GM21717 (cell line): ENCODE measurements around the gene DMD.
"Not testable (repeated sequence)": the region's sequence is repeated elsewhere in the genome, so short reads cannot be mapped to it uniquely, and the experiment has no call there.

Source experiments
- ATAC-seq: cut with Tn5 transposase; IDR thresholded peaks from one replicate; pipeline ENCODE4 v1.9.1; 2021; ENCODE audit warnings: mild to moderate bottlenecking, moderate library complexity; ENCODE audit not compliant: unreplicated experiment

DMD gene

DNA sequence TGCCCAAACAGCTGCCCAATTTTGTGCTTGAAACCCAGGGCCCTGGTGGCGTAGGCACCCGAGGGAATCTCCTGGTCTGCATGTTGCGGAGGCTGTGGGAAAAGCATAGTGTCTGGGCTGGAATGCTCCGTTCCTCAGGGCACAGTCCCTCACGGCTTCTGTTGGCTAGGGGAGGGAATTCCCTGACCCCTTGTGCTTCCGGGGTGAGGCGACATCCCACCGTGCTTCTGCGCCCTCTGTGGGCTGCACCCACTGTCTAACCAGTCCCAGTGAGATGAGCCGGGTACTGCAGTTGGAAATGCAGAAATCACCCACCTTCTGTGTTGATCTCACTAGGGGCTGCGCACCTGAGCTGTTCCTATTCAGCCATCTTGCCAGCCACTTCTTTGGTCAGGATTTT lies 1740.1 kb downstream of the DMD start:
- no peak for ATAC-seq

DNA sequence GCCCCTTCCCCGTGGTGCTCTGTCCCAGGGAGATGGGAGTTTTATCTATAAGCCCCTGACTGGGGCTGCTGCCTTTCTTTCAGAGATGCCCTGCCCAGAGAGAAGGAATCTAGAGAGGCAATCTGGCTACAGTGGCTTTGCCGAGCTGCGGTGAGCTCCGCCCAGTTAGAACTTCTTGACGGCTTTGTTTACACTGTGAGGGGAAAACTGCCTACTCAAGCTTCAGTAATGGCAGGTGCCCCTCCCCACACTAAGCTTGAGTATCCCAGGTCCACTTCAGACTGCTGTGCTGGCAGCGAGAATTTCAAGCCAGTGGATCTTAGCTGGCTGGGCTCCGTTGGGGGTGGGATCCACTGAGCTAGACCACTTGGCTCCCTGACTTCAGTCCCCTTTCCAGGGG lies 1740.6 kb downstream of the DMD start:
- not testable (repeated sequence) for ATAC-seq

DNA sequence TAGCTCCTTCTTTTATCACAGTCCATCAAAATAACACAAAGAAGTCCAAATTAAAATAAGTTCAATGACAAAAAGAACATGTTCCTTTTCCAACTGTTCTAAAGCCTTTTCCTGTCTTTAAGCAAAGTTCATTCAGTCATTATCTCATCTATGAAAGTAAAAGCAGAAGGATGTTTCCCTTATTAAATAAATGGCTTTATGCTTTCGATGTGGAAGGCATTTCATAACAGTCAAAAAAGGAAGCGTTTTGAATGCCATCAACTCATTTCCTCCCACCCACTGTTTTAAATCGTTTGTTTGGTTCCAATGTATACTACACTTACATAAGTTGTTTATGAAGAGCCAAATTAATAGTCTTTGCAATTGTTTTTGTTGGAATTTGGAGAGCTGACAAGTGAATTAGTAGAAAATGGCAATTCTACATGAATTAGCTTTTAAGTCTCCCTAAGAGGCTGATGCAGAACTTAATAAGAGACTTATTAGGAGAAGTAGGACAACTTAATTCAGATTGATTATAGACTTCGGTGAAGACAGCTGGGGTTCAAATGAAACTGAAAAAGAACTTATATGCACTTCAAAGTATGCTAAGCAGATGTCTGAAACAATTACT lies 1746.9 kb downstream of the DMD start:
- ATAC-seq, result no peak

DNA sequence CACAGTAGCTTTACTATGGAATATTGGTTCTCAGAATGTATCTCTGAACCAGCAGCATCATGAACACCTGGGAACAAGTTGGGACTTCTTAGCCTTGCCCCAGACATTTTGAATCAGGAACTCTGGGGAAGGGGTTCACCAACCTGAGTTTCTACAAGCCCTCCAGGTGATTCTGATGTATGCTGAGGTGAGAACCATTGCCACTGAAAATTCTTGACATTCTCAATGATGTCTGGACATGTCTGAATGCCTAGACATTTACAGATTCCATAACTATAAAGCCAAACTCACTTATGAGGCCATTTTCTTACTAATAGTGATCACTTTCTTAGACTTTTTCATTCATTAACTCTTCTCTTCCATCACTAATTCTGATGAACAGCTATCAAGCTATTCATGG lies 1750.1 kb downstream of the DMD start:
- ATAC-seq, result no peak

DNA sequence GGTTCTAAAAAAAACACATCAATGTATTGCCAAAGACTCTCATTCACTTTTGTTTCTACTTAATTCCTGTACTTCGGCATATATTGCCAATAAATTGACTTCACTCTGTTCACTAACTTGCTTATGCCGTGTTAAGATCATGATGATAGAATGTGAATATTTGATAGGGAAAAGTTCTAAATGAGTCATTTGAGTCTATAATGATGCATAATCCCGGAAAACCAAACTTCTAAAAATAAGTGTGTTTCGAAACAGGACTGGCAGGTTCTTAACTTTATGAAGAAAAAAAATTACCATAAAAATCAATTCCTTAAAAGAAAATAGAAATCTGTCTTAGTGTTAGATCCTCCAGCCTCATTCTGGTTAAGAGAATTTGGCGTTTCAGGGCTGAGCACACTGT lies 1752.0 kb downstream of the DMD start:
- ATAC-seq, result no peak

DNA sequence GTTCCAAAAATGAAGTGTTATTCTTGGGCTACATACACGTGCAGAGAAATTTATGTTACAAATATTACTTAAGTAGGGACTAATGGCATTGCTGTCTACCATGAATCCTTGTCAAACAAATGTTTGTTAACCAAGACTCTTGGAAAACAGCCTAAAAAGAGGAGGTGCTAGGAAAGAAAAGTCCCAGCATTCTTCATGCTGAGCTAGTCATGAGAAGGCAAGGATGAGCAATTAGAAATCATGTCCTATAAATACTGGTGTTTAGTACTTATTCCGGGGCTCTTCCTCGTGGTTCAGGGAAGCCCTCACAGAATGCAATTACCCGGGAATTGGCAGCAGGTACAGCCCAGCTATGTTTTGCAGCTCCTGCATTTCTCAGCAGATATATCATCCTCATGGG lies 1761.4 kb downstream of the DMD start:
- ATAC-seq, result no peak

DNA sequence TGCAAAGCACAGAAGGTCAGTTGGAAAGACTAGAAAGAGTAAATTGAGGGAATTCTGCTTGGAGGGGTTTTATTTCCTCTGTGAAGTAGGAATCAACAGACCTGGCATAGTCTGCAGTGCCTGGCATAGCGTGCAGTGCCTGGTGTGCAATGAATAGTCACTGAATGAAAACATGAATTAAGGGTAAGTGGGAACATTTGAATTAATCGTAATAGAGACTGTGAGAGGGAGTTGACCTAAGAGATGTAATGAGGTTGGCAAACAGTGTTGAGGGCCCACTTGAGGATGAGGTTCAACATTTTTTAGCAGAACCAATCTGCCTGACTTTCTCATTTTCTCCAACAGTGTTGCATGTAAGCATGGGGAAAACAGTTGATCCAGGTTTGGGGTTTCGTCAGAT lies 1762.3 kb downstream of the DMD start:
- ATAC-seq, result no peak

DNA sequence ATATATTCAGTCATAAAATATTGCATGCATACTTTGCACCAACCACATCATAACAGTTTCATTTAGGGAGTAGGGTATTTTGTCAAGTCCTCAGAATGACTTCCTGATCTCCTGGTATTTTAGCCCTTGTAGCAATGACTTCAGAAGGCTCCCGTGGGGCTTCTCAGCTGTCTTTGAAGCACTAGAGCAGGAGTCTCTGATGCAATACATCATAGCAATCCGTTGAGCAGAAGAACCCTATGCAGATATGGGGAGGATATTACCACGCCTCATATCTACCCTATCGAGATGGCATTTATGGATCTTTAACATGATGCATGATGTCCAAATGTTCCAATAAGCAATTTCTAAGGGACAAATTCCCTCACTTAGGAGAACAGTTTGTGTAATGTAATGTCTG lies 1765.8 kb downstream of the DMD start:
- no peak for ATAC-seq

DNA sequence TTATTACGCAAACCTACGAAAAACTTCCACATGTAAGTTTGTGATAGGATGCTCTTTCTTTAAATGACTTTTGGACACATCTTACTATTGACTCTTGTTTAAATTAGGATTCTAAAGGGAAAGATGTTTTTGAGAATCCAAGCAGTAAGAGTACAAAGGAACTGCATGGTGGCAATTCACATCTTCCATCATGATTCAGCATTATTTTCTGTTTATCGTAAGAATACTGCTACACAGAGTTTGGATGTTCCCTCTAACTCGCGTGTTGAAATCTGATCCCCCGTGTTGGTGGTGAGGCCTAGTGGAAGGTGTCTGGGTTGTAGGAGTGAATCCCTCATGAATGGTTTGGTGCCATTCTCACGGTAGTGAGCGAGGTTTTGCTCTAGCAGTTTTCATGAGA lies 1767.7 kb downstream of the DMD start:
- no peak for ATAC-seq

DNA sequence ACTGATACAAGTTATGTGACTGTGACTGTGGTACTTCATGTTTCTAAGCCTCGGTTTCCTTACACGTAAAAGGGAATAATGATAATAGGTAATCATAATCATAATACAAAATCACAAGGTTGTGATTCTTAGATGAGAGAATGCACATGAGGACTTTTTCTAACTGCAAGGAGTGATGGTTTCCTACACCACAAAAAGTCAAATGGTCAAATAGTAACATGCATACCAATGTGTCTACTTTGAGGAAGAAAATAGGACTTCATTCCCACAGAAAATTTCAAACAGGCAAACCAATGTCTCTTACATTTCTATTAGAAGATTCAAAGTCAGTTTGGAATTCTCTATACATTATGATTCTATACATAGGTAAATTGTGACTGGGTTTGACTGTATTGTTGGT lies 1770.8 kb downstream of the DMD start:
- no peak for ATAC-seq

DNA sequence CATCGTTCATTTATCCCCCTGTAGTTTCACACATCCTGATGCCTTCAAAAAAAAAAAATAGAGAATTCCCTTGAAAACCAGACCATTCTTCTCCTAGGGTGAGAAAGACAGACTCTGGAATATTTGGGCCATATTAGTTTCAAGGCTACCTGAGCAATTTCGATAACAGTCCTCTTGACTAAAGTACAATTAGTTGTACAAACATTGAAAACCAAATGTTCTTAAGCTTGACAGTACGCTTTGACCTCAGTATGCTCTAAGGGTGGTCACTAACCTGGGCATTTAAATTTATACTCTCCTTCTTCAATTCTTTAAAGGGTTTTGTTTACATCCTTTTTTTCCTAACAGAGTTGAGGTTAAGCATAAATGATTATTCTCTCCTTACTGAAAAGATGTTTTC lies 1774.9 kb downstream of the DMD start:
- no peak for ATAC-seq

DNA sequence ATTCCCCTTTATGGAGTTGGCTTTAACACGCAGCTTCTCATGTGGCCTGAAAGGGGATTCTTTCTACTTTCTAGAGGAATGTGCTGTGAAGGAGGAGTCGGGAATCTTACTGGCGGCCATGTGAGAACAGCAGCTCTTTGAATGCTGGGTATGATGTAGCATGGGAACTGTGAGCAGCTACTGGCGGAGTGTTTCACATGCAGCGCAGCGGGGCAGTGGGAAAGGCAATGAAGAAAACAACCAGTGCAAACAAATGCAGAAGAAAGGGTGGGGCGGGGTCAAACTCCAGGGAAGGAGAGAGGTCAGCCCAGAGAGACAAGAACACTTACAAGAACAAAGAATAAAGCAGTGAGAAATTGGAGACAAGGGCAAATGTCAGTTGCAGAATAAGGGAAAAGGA lies 1775.8 kb downstream of the DMD start:
- no peak for ATAC-seq

DNA sequence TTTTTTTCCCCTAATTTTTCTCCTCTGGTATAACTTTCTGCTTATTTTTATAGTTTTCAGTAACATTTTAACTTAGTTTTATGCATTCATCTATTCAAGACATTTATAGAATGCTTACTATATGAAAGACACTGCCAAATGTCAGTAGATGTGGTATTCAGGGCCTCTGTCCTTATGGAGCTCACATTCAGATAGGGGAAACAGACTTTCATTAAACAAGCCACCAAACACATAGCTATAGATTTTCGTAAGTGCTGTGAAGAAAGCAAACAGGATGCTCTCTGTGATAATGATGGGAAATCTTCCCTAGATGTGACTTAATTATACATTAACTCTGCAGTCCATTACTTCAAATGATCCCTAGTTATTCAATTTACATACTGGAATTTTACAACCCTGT lies 1777.5 kb downstream of the DMD start:
- ATAC-seq, result no peak

DNA sequence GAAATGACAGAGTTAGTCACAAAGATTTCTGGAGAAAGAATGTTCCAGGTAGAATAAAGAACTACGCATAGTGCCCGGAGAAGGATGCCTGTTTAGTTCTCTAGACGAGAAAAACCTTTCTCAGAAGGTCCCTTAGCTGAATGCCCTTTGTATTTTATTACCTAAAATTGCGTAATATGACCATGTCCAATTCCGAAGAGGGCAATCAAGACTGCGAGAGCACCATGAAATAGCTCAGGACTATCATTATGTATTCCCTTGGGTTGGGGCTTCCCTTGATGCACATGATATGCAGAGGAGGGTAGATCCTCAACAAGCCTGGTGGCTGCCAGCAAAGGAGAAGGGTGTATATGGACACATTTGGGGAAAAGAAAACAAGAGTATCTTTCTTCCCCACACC lies 1781.4 kb downstream of the DMD start:
- no peak for ATAC-seq

DNA sequence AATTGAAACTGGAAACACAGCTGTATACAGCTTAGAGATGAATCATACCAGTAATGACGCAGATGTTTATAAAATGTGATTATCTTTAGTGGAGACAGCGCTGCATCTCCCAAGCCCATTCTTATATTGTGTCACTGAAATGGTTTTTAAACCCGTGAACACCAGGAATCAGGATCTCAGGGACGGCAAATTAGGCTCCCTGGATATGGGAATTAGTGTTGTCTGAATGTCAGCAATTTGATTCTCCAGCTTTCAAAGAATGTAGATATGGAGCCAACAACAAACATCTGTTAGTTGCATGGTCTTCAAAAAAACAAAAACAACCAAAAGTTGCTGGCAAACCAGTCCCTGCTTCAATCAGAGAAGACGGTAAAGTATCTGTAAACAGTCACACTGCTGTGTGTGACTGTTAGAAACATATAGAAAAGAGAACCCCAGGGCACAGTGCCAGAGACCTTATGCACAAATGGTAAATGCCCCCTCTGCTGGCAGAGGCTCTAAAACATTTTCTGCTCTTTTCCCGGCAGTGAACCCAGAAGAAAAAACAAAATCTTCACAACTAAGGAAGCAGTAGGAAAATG lies 1787.7 kb downstream of the DMD start:
- ATAC-seq, result no peak

DNA sequence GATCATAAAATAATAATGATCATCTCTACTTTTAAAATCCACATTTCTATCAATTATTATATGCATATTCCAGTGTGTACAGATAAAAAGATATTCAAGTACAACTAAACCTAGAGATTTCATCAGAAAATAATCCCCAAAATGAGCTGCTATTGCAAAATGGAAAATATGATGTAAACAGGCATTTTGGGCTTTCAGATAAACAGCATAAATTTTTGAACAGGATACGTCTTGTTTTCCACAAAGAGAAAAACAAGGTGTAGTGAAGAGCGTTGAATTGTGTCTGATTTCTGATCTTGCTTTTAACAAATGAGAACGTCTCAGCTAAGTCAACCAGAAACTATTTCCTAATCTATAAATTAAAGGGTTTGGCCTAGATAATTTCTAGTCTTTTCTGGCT lies 1789.9 kb downstream of the DMD start:
- ATAC-seq, result no peak

DNA sequence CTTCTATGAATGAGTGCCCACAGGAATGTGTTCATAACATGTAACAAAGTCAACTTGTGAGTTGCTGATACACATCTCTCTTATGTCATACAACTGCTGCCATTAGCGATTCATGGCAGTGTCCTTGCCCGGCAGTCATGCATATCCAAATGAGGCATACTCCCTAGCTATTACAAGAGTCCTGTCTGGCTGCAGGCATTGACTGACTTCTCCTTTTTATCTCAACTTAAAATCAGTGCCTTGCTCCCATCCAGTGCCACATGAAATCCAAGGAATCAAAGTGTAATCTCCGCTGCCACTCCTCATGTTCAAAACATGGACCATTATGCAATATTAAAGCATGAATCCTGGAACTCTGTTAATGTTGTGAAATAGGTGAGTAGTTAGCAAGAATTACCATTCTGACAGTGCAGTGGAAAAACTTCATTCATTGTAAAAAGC lies 1790.6 kb downstream of the DMD start:
- ATAC-seq, result no peak

DNA sequence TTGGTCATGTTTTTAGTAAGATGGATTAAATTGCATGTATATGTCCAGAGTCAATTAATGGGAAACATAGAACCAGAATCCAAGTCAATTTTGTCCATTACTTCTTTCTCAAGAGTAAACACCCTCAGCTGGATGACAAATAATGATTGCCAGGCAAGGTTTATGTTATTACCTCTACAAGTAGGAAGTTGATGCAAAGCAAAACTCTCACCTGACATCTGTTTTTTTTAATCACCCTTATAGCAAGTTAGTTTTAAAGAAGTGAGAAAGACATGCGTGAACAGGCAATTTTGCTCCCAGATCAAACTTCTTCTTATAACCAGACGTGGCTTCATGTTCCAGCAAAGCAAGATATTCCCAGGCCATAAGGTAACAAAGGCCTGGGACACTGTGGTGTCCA lies 1791.0 kb downstream of the DMD start:
- no peak for ATAC-seq

DNA sequence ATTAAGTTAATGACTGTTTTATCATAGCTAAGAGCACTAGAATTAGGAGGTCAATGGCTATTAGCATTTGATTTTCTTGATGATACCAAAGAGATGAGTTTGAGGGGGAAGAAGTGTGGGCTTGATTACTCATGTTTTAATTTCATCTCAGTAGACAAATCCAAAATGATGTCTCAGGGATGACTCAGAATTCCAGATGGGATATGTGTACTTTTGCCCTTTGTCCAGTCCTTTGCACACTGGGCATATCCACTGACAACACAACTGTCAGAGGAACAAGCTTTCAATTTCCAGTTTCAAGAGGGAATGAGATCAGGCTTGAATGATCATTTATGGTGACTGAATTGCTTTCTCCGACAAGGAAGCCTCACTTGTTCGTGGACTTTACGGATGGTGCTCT lies 1814.2 kb downstream of the DMD start:
- no peak for ATAC-seq

DNA sequence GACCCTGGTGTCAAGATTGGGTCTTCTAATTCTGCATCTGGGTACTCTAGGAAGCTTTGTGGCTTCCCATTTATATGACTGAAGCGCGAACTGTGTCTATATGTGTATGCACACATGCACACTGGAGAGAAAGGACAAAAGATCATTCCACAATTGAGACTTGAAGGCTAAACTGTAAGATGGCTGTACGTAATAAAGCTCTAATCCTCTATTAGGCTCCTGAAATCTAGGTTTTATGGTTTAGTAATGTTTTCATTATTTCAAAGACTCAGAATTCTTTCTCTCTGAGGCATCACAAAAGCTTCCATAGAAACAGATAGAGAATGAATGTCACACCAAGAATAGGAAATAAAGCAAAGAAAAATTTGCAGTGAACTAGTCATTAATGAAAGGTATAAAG lies 1818.8 kb downstream of the DMD start:
- no peak for ATAC-seq

DNA sequence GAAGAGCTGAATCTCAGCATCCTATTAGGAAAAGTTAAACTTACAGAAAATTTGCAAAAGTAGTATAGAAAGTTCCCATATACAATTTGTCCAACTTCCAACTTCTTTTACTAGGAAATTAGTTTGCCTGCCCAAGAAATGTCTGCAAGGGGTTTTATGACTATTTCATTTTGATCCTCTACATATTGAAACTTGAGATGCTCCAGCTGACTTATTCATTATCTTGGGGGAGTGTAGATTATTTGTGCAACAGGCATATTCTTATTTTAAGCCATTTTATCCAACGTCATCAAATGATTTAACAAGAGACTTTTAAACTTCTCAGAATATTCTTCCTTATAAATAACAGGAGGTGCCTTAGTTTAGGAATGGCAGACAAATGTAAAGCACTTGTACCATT lies 1822.4 kb downstream of the DMD start:
- ATAC-seq, result no peak

DNA sequence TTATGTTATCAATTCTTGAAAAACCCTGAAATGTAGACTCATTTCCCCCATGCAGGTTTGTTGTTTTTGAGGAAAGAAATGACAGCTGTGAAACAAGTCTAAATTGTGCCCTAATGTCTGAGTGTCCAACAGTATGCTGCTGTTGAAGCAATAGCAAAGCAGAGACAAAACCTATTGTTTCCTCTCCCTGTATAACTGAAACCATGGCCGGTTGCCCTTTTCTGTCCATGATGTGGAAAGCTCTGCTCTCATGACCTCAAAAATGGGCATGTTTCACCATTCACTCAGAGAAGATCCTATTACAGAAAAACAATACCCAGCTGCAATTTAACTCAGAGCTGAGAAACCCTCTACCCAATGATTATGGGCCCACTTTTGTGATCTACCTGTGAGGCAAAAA lies 1826.9 kb downstream of the DMD start:
- ATAC-seq, result no peak

DNA sequence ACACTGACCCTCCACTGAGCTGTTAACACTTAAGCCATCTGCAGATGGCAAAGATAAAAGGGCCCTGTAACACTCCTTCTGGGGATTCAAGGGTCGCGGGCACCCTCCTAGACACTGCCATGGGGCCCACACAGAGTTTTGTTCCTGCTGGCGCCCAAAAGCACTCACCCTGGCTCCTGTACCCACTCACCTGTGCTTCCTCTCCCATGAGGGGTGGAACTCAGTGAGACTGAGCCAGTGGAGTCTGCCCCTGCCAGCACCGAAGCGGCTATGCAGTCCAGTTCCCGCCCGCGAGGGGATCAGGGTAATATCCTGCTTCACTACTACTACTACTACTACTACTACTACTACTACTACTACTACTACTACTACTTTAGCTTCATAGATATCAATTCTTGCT lies 1827.4 kb downstream of the DMD start:
- no peak for ATAC-seq
